MM.1S (cell line): ENCODE data around the gene SPATA12.

Source experiments
- DNase-seq: peaks from one replicate; pipeline ENCODE4 v3.0.0-alpha.2; 2015
- H2AFZ ChIP-seq: fragments of 300-600 bp; sonication (generic); 2 replicates; pipeline ENCODE4 v1.6.0; 2016; ENCODE audit warnings: antibody characterized with exemption, low read length
- H3F3A ChIP-seq: fragments of 300-600 bp; sonication (generic); 2 replicates; pipeline ENCODE4 v1.6.1; 2016; ENCODE audit warnings: mild to moderate bottlenecking, antibody characterized with exemption, low read length, moderate library complexity, mixed read lengths; ENCODE audit not compliant: insufficient read depth
- H3K27ac ChIP-seq: fragments of 300-600 bp; sonication (generic); 2 replicates; pipeline ENCODE4 v1.5.1; 2016; ENCODE audit warnings: mild to moderate bottlenecking, low read length
- H3K27me3 ChIP-seq: fragments of 300-600 bp; sonication (generic); replicated peaks from 2 replicates; pipeline ENCODE4 v1.6.0; 2016; ENCODE audit warnings: low read length; ENCODE audit not compliant: insufficient read depth
- H3K36me3 ChIP-seq: fragments of 300-600 bp; sonication (generic); replicated peaks from 2 replicates; pipeline ENCODE4 v1.6.1; 2016; ENCODE audit warnings: mild to moderate bottlenecking, low read length, mixed read lengths; ENCODE audit not compliant: insufficient read depth
- H3K4me1 ChIP-seq: fragments of 300-600 bp; sonication (generic); 2 replicates; pipeline ENCODE4 v1.6.1; 2016; ENCODE audit warnings: low read length, mixed read lengths
- H3K4me2 ChIP-seq: fragments of 300-600 bp; sonication (generic); 2 replicates; pipeline ENCODE4 v1.6.0; 2016; ENCODE audit warnings: low read depth, low read length
- H3K4me3 ChIP-seq: fragments of 300-600 bp; sonication (generic); 2 replicates; pipeline ENCODE4 v1.5.1; 2016; ENCODE audit warnings: low read length, mixed read lengths
- H3K79me2 ChIP-seq: fragments of 300-600 bp; sonication (generic); 2 replicates; pipeline ENCODE4 v1.6.1; 2016; ENCODE audit warnings: mixed run types, low read length, mixed read lengths
- H3K9ac ChIP-seq: fragments of 300-600 bp; sonication (generic); 2 replicates; pipeline ENCODE4 v1.6.1; 2016; ENCODE audit warnings: low read length, mixed read lengths
- H3K9me2 ChIP-seq: fragments of 300-600 bp; sonication (generic); replicated peaks from 2 replicates; pipeline ENCODE4 v1.6.1; 2016; ENCODE audit warnings: mild to moderate bottlenecking, low read length, mixed read lengths; ENCODE audit not compliant: insufficient read depth
- H3K9me3 ChIP-seq: fragments of 300-600 bp; sonication (generic); replicated peaks from 2 replicates; pipeline ENCODE4 v1.6.1; 2016; ENCODE audit warnings: mild to moderate bottlenecking, low read length, mixed read lengths; ENCODE audit not compliant: insufficient read depth
- H4K20me1 ChIP-seq: fragments of 300-600 bp; sonication (generic); 2 replicates; pipeline ENCODE4 v1.6.1; 2016; ENCODE audit warnings: mild to moderate bottlenecking, low read length, moderate library complexity, mixed read lengths; ENCODE audit not compliant: insufficient read depth
- CTCF ChIP-seq: fragments of 300-600 bp; sonication (generic); IDR thresholded peaks from 2 replicates; pipeline ENCODE4 v1.5.1; 2016; ENCODE audit warnings: antibody characterized with exemption, low read length, mixed read lengths
- EZH2 ChIP-seq: fragments of 300-600 bp; sonication (generic); optimal IDR thresholded peaks from 2 replicates; pipeline ENCODE3; 2017; ENCODE audit warnings: low read depth, mild to moderate bottlenecking, antibody characterized with exemption, low read length, mixed read lengths
- EZH2phosphoT487 ChIP-seq: fragments of 300-600 bp; sonication (generic); IDR thresholded peaks from 2 replicates; pipeline ENCODE4 v1.6.1; 2018; ENCODE audit warnings: antibody characterized with exemption, low read length

Gene SPATA12

DNA sequence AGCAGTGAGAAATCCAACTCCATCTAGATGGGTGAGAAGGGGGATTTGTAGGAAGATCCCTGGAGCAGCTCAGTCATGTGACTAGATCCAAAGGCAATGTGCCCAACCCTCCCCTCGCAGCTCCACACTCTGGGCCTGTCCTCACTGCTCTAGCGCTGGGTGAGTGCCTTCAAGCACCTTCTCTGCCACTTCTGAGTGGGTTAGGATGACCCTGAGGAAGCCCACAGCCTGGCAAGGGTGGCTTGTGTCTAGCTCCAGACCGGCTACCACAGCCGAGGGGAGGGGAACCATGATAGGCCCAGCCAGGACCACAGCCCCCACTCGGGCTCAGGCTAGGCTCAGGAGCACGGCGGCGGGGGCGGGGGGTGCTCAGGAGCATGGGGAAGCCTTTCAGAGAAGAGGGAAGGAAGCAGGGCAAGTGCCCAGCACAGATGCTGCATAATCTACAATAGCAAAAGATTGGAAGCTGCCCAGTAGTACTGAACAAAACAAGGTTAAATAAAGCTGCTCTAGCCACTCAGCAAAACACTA, 1.7 kb downstream of the SPATA12 start:
- no peaks in the 10 kb centered on the region for H3K27me3 ChIP-seq
- H4K20me1 ChIP-seq: no peaks in the 10 kb centered on the region
- H3K36me3 ChIP-seq: no peaks in the 10 kb centered on the region
- H3F3A ChIP-seq: no peaks in the 10 kb centered on the region
- no peak overlapping the region for H3K9ac ChIP-seq
- no peak for DNase-seq
- H3K4me2 ChIP-seq: no peak overlapping the region
- no peaks in the 10 kb centered on the region for H3K9me2 ChIP-seq
- H3K4me3 ChIP-seq: no peak overlapping the region
- H2AFZ ChIP-seq: no peak overlapping the region
- no peaks in the 10 kb centered on the region for H3K4me1 ChIP-seq
- H3K79me2 ChIP-seq: no peaks in the 10 kb centered on the region
- no peak for TF ChIP-seq CTCF
- H3K9me3 ChIP-seq: no peaks in the 10 kb centered on the region
- H3K27ac ChIP-seq: no peak overlapping the region

- H3K4me2 ChIP-seq: no peak overlapping the region
- TF ChIP-seq CTCF: no peak
- TF ChIP-seq EZH2: no peak
- TF ChIP-seq EZH2phosphoT487: no peak
- H3K4me3 ChIP-seq: no peak overlapping the region
- no peaks in the 10 kb centered on the region for H3K27me3 ChIP-seq
- H3K9me2 ChIP-seq: no peaks in the 10 kb centered on the region
- no peak overlapping the region for H2AFZ ChIP-seq
- no peak for DNase-seq
- no peaks in the 10 kb centered on the region for H4K20me1 ChIP-seq
- no peaks in the 10 kb centered on the region for H3K9me3 ChIP-seq
- no peaks in the 10 kb centered on the region for H3K4me1 ChIP-seq
- no peaks in the 10 kb centered on the region for H3F3A ChIP-seq
- H3K9ac ChIP-seq: no peak overlapping the region
- no peaks in the 10 kb centered on the region for H3K36me3 ChIP-seq
- H3K27ac ChIP-seq: no peak overlapping the region
- no peaks in the 10 kb centered on the region for H3K79me2 ChIP-seq
Measured at GRCh38 chr3:57063032-57063431, 2.6 kb downstream of the SPATA12 start.

- H3F3A ChIP-seq: no peaks in the 10 kb centered on the region
- H3K79me2 ChIP-seq: no peaks in the 10 kb centered on the region
- H3K27me3 ChIP-seq: no peaks in the 10 kb centered on the region
- no peak overlapping the region for H3K4me3 ChIP-seq
- H3K9me2 ChIP-seq: no peaks in the 10 kb centered on the region
- H2AFZ ChIP-seq: no peak overlapping the region
- no peak for TF ChIP-seq CTCF
- TF ChIP-seq EZH2: no peak
- no peak for TF ChIP-seq EZH2phosphoT487
- no peak overlapping the region for H3K9ac ChIP-seq
- no peak overlapping the region for H3K4me2 ChIP-seq
- no peaks in the 10 kb centered on the region for H3K36me3 ChIP-seq
- no peaks in the 10 kb centered on the region for H3K4me1 ChIP-seq
- no peaks in the 10 kb centered on the region for H4K20me1 ChIP-seq
- no peak overlapping the region for H3K27ac ChIP-seq
- H3K9me3 ChIP-seq: no peaks in the 10 kb centered on the region
- no peak for DNase-seq
Measured at GRCh38 chr3:57064001-57064400, 3.5 kb downstream of the SPATA12 start.
